Spleen (tissue), 11 donors: ENCODE results near the gene ZC3H15. TPM values are rescaled to one million over a fixed set of nuclear protein-coding genes. Genes with fewer than 3 reads are reported as not detected.

Experiments used
- DNase-seq: peaks from one replicate; pipeline ENCODE4 v3.0.0-alpha.2; 2020
- H3K27ac ChIP-seq, 8 donors: fragments of 200-600 bp; sonication (generic) in 7 of 8; 1 replicate in 4 of 8; 2 replicates in 4 of 8; pipeline versions ENCODE4 v1.5.0 to v1.8.0; 2016 to 2021; ENCODE audit warnings: inconsistent platforms in 4 of 8, mild to moderate bottlenecking in 4 of 8, moderate library complexity in 1 of 8
- H3K27me3 ChIP-seq, 7 donors: fragments of 200-600 bp; sonication (generic) in 6 of 7; replicated peaks in 1 of 7; 1 replicate in 4 of 7; 2 replicates in 3 of 7; pipeline versions ENCODE4 v1.5.0 to v1.8.0; 2016 to 2021; ENCODE audit warnings: inconsistent platforms in 3 of 7, mild to moderate bottlenecking in 1 of 7
- H3K36me3 ChIP-seq, 6 donors: fragments of 200-600 bp; sonication (generic) in 5 of 6; 1 replicate in 4 of 6; 2 replicates in 2 of 6; pipeline versions ENCODE4 v1.5.0 to v1.8.0; 2016 to 2021; ENCODE audit warnings: inconsistent platforms in 2 of 6
- H3K4me1 ChIP-seq, 6 donors: fragments of 200-600 bp; sonication (generic) in 5 of 6; 1 replicate in 3 of 6; 2 replicates in 3 of 6; pipeline versions ENCODE4 v1.5.0 to v1.8.0; 2016 to 2021; ENCODE audit warnings: inconsistent platforms in 3 of 6
- H3K4me3 ChIP-seq, 8 donors: fragments of 200-600 bp; sonication (generic) in 7 of 8; 1 replicate in 4 of 8; 2 replicates in 4 of 8; pipeline versions ENCODE4 v1.5.0 to v1.8.0; 2016 to 2021; ENCODE audit warnings: inconsistent platforms in 4 of 8, mild to moderate bottlenecking in 4 of 8, moderate library complexity in 2 of 8
- H3K9me3 ChIP-seq, 8 donors: fragments of 200-600 bp; sonication (generic) in 7 of 8; 1 replicate in 4 of 8; 2 replicates in 4 of 8; pipeline versions ENCODE4 v1.5.0 to v1.8.0; 2016 to 2021; ENCODE audit warnings: inconsistent platforms in 4 of 8
- POLR2A ChIP-seq, 3 donors: fragments of 450-650 bp; IDR thresholded peaks; one replicate each; pipeline ENCODE4 v1.5.1; 2017; ENCODE audit warnings: antibody characterized with exemption in 3 of 3, mild to moderate bottlenecking in 1 of 3
- POLR2AphosphoS5 ChIP-seq, 3 donors: sonication (generic); formaldehyde crosslinking; IDR thresholded peaks; one replicate each; pipeline ENCODE4 v1.5.1; 2017; ENCODE audit warnings: antibody characterized with exemption in 3 of 3
- WGBS, 5 donors: extraction: QIAGEN DNeasy Blood & Tissue Kit in 3 of 5; methylation state at CpG; one replicate each; pipeline versions ENCODE4 v1.1.5 to v1.1.7; 2013 to 2018; 5-methylcytosine and 5-hydroxymethylcytosine counted together
- intact Hi-C: fragments of 100-400 bp; cut with DNase I; formaldehyde crosslinking; loops from one replicate; pipeline ENCODE4 v1.15.0; 2023; ENCODE audit warnings: low total_unique reads
- polyA plus RNA-seq, 3 donors: library from polyadenylated mRNA; stranded (reverse); fragments of 200-250 nt; gene quantifications; one replicate each; pipeline ENCODE4 v1.2.1, GENCODE V29; 2013
- total RNA-seq, 7 donors: library from RNA; depleted of rRNA in 3 of 7; stranded (reverse); fragments of >200 nt in 3 of 7; fragmentation: NEBNext Ultra II Directional in 4 of 7; extraction: Animal tissue kit (Norgen Biotek cat#: 25700) in 4 of 7; gene quantifications; one replicate each; pipeline versions ENCODE4 v1.1.0 to v1.2.1, GENCODE V29; 2016 to 2021
- TF ChIP-seq, protein P1 (sequence below), 11 experiments: fragments of 200-600 bp in 7 of 11; fragments of 450-650 bp in 4 of 11; sonication (generic) in 4 of 11; IDR thresholded peaks in 8 of 11; conservative IDR thresholded peaks in 3 of 11; 1 replicate in 7 of 11; 2 replicates in 4 of 11; pipeline versions ENCODE4 v1.4.0 to v1.8.0; 2016 to 2021; ENCODE audit warnings: antibody characterized with exemption in 11 of 11, inconsistent platforms in 4 of 11, mild to moderate bottlenecking in 1 of 11
- donor health status: healthy with polysubstance abuse.
- donor health status: DM: no; HTN: no; CAD: no; lungs with moderate emphysema.
- donor health status: DM: no; HTN: no; CAD: no.
- donor health status: Bipolar disorder and iron deficiency.
- donor health status: healthy.
- donor health status: DM: no; HTN: no; CAD: no.
- donor health status: DM: yes; HTN: yes; CAD: no.

ZC3H15 gene
- total and polyA plus RNA-seq, 10 donors = 38.2 to 62.6 (median 51.3) TPM

DNA sequence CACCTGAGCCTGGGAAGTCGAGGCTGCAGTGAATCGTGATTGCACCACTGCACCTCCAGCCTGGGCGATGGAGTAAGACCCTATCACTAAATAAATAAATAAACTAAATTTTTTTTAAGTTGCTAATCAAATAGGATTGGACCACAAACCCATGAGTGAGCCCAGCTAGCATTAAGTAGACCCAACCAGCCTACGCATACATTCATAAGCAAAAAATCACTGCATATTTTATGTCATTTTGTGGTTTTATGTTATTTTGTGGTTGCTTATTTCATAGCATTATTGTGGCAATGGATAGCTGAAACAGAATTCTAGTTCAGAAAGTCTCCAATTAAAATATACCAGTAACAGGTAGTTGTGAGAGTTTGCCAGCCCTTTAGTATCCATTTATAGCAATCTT, 29.1 kb upstream of the ZC3H15 start:
- intact Hi-C loops = no loop called here
- WGBS, 5 donors = 90 to 96% (median 92%) methylated on average over 4 of the region's 4 CpGs
- TF ChIP-seq, protein P1, sequence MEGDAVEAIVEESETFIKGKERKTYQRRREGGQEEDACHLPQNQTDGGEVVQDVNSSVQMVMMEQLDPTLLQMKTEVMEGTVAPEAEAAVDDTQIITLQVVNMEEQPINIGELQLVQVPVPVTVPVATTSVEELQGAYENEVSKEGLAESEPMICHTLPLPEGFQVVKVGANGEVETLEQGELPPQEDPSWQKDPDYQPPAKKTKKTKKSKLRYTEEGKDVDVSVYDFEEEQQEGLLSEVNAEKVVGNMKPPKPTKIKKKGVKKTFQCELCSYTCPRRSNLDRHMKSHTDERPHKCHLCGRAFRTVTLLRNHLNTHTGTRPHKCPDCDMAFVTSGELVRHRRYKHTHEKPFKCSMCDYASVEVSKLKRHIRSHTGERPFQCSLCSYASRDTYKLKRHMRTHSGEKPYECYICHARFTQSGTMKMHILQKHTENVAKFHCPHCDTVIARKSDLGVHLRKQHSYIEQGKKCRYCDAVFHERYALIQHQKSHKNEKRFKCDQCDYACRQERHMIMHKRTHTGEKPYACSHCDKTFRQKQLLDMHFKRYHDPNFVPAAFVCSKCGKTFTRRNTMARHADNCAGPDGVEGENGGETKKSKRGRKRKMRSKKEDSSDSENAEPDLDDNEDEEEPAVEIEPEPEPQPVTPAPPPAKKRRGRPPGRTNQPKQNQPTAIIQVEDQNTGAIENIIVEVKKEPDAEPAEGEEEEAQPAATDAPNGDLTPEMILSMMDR (IDR thresholded peaks at IDR 0.05 in 8 of 11, conservative IDR thresholded peaks at IDR 0.05 in 3 of 11) = no peak
- TF ChIP-seq POLR2AphosphoS5 (IDR thresholded peaks at IDR 0.05) (no peak), POLR2A (IDR thresholded peaks at IDR 0.05) (no peak)

DNA sequence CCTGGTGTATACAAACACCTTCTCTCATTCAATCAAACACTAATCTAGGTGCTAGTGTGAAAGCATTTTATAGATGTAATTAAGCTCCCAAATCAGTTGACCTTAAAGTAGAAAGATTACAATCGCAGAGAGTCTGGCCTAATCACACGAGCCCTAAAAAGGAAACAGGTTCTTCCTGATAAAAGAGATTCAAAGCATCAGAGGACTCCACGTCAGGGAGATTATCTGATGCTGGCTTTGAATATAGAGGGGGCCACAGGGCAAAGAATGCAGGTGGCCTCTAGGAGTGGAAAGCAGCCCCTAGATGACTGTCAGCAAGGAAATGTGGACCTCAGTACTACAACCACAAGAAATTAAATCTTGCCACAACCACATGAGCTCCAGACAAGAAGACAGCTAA, 28.2 kb upstream of the ZC3H15 start:
- WGBS, 5 donors = 32 to 51% (median 33%) methylated on average over 3 of the region's 3 CpGs
- Histone ChIP-seq H3K27ac (no peak overlapping the region), H3K9me3 (no peaks in the 10 kb centered on the region), H3K4me3 (no peak overlapping the region), H3K27me3 (no peaks in the 10 kb centered on the region), H3K36me3 (peaks cover 0 to 23% (median 3%) of the 10 kb centered on the region in 6 donors), H3K4me1 (no peaks in the 10 kb centered on the region)
- TF ChIP-seq, protein P1 (IDR thresholded peaks at IDR 0.05 in 8 of 11, conservative IDR thresholded peaks at IDR 0.05 in 3 of 11) = no peak
- TF ChIP-seq POLR2A (IDR thresholded peaks at IDR 0.05) = no peak
- TF ChIP-seq POLR2AphosphoS5 (IDR thresholded peaks at IDR 0.05) = no peak
- intact Hi-C loops = no loop called here
- DNase-seq = no peak

More for the DNA sequence above, 29.1 kb upstream of the ZC3H15 start:
- no peak for DNase-seq
- no peaks in the 10 kb centered on the region for H3K9me3 ChIP-seq
- H3K4me1 ChIP-seq = no peaks in the 10 kb centered on the region
- no peaks in the 10 kb centered on the region for H3K27me3 ChIP-seq
- peaks cover 0 to 23% (median 3%) of the 10 kb centered on the region in 6 donors for H3K36me3 ChIP-seq
- no peak overlapping the region for H3K4me3 ChIP-seq
- H3K27ac ChIP-seq = no peak overlapping the region

DNA sequence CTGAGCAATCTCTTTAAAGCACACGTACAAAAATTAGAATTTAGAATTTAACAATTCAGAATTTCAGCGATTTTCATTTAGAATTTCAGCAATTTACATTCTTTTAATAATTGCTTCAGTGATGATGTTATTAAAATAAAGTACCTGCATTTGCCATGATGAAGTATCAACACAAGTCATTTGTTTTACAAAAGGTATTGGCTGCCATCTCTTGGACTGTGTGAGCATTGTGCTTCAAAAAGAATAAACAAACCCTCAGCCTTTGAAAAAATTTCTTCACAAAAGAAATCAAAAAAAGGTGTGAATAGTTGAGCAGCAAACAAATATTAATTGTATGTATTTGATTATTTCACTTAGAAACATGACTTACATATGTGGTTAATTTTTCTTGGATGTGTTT, 27.1 kb upstream of the ZC3H15 start:
- Histone ChIP-seq H3K4me1 (no peaks in the 10 kb centered on the region), H3K27me3 (no peaks in the 10 kb centered on the region), H3K9me3 (no peaks in the 10 kb centered on the region), H3K4me3 (no peak overlapping the region), H3K27ac (no peak overlapping the region), H3K36me3 (peaks cover 0 to 23% (median 3%) of the 10 kb centered on the region in 6 donors)
- TF ChIP-seq, protein P1 (IDR thresholded peaks at IDR 0.05 in 8 of 11, conservative IDR thresholded peaks at IDR 0.05 in 3 of 11) = no peak
- TF ChIP-seq POLR2A (IDR thresholded peaks at IDR 0.05) = no peak
- intact Hi-C loops = no loop called here
- WGBS, 5 donors = 82 to 87% (median 86%) methylated on average over 2 of the region's 2 CpGs
- no peak for DNase-seq

DNA sequence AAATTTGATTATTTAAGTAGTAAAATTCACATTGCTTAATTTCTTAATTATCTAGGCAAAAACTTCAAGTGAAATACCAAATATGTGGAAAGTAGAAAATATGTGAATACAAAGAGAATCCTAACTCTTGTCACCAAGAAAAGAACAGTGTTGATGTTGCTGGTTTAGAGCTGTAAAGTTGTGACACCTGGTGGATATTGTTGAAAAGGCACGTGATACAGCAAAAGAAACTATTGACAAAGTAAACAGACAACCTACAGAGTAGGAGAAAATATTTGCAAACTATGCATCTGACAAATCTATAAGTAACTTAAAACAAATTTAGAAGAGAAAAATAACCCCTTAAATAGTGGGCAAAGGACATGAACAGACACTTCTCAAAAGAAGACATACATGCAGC, 25.6 kb upstream of the ZC3H15 start:
- Histone ChIP-seq H3K4me3 (no peak overlapping the region), H3K9me3 (no peaks in the 10 kb centered on the region), H3K27ac (no peak overlapping the region), H3K4me1 (no peaks in the 10 kb centered on the region), H3K36me3 (peaks cover 0 to 12% (median 2%) of the 10 kb centered on the region in 6 donors), H3K27me3 (no peaks in the 10 kb centered on the region)
- WGBS, 5 donors = 33 to 61% (median 54%) methylated on average over 1 of the region's 1 CpG
- no peak for DNase-seq
- TF ChIP-seq POLR2AphosphoS5 (IDR thresholded peaks at IDR 0.05) = no peak
- TF ChIP-seq, protein P1 (IDR thresholded peaks at IDR 0.05 in 8 of 11, conservative IDR thresholded peaks at IDR 0.05 in 3 of 11) = peak in 5 of 11 experiments; percentile 7 to 20 (median 19)
- intact Hi-C loops = no loop called here
